A549 (cell line): ENCODE measurements around the gene FUT1. TPM values are rescaled to one million over a fixed set of nuclear protein-coding genes. Genes with fewer than 3 reads are reported as not detected.

Source experiments
- ATAC-seq, 2 experiments: fragments of 200-7000 bp in 1 of 2; fragments of >200 bp in 1 of 2; cut with Nextera tagmentation in 1 of 2; cut with Tn5 transposase in 1 of 2; 3 replicates each; pipeline versions ENCODE4 v1.8.0 to v1.9.1; 2018 to 2020; ENCODE audit warnings: mild to moderate bottlenecking in 1 of 2, moderate library complexity in 1 of 2
- CTCF ChIA-PET: fragments of 300-600 bp; sonication (Branson Sonifier 250); formaldehyde crosslinking; extraction: SDS; loops from one replicate; lab custom pipeline; 2021; ENCODE audit warnings: antibody characterized with exemption, inconsistent platforms; lab: Yijun Ruan, JAX
- POLR2A ChIA-PET: fragments of 350-600 bp; formaldehyde crosslinking; extraction: SDS; loops from one replicate; lab custom pipeline; 2021; ENCODE audit warnings: antibody characterized with exemption, inconsistent platforms; lab: Yijun Ruan, JAX
- DNase-seq, 2 experiments: peaks; one replicate each; pipeline versions ENCODE4 v3.0.0 to v3.0.0-alpha.2; 2011 to 2016; ENCODE audit warnings: low read depth in 1 of 2, low spot score in 1 of 2
- FAIRE-seq: peaks from 2 replicates; lab custom pipeline; 2011; peaks lifted over from hg19 to GRCh38; lab: Jason Lieb, UNC
- H3K27ac ChIP-seq, 2 experiments: fragments of >200 bp; sonication (Bioruptor Twin); formaldehyde crosslinking; 3 replicates each; pipeline ENCODE4 v1.5.1; 2016 to 2017
- H3K4me1 ChIP-seq: fragments of >200 bp; sonication (Bioruptor Twin); formaldehyde crosslinking; 3 replicates; pipeline ENCODE4 v1.6.1; 2016
- H3K4me2 ChIP-seq: fragments of >200 bp; sonication (Bioruptor Twin); formaldehyde crosslinking; 3 replicates; pipeline ENCODE4 v1.6.1; 2016
- H3K4me3 ChIP-seq: fragments of >200 bp; sonication (Bioruptor Twin); formaldehyde crosslinking; 3 replicates; pipeline ENCODE4 v1.5.1; 2016
- H3K9me3 ChIP-seq: fragments of >200 bp; sonication (Bioruptor Twin); formaldehyde crosslinking; 3 replicates; pipeline ENCODE4 v1.6.1; 2016
- CEBPB ChIP-seq, 2 experiments: fragments of >200 bp in 1 of 2; sonication (Bioruptor Twin) in 1 of 2; formaldehyde crosslinking in 1 of 2; IDR thresholded peaks; 2 replicates each; pipeline ENCODE4 v1.6.1; 2012 to 2016
- E2F6 ChIP-seq: IDR thresholded peaks from 2 replicates; pipeline ENCODE4 v1.6.1; 2012; ENCODE audit warnings: low read depth, borderline replicate concordance
- EHMT2 ChIP-seq: fragments of 200-600 bp; sonication (generic); IDR thresholded peaks from 2 replicates; pipeline ENCODE4 v1.6.1; 2016; ENCODE audit warnings: antibody characterized with exemption, low read depth, mild to moderate bottlenecking, moderate library complexity
- FOSB ChIP-seq: fragments of 250-450 bp; sonication (Bioruptor Pico); IDR thresholded peaks from 2 replicates; pipeline ENCODE4 v1.5.0; 2020; ENCODE audit warnings: mild to moderate bottlenecking, moderate library complexity
- GATA3 ChIP-seq: IDR thresholded peaks from 2 replicates; pipeline ENCODE4 v1.6.1; 2012; ENCODE audit warnings: borderline replicate concordance
- HDAC2 ChIP-seq: fragments of 200-600 bp; sonication (generic); IDR thresholded peaks from 2 replicates; pipeline ENCODE4 v1.6.1; 2016
- HES2 ChIP-seq: fragments of >200 bp; sonication (Bioruptor Twin); formaldehyde crosslinking; IDR thresholded peaks from 2 replicates; pipeline ENCODE4 v1.6.1; 2016
- HOXA7 ChIP-seq: fragments of 250-450 bp; sonication (Bioruptor Pico); IDR thresholded peaks from 2 replicates; pipeline ENCODE4 v1.5.0; 2020; ENCODE audit warnings: mild to moderate bottlenecking, moderate library complexity
- HOXB5 ChIP-seq: fragments of 250-450 bp; sonication (Bioruptor Pico); IDR thresholded peaks from 2 replicates; pipeline ENCODE4 v1.5.0; 2020; ENCODE audit warnings: mild to moderate bottlenecking, moderate library complexity
- JUNB ChIP-seq: fragments of >200 bp; sonication (Bioruptor Twin); formaldehyde crosslinking; IDR thresholded peaks from 2 replicates; pipeline ENCODE4 v1.6.1; 2016
- NPAS2 ChIP-seq: fragments of 250-450 bp; sonication (Bioruptor Pico); IDR thresholded peaks from 2 replicates; pipeline ENCODE4 v1.8.0; 2022; ENCODE audit warnings: mild to moderate bottlenecking, moderate library complexity, borderline replicate concordance
- POLR2A ChIP-seq: IDR thresholded peaks from 2 replicates; pipeline ENCODE4 v1.6.1; 2012; ENCODE audit warnings: mild to moderate bottlenecking, low read length
- POLR2AphosphoS2 ChIP-seq: conservative IDR thresholded peaks from 2 replicates; pipeline ENCODE4 v1.6.1; 2012; ENCODE audit warnings: low read length, improper control_type of control experiment, inconsistent platforms
- RAD21 ChIP-seq, 2 experiments: fragments of >200 bp in 1 of 2; sonication (Bioruptor Twin) in 1 of 2; formaldehyde crosslinking in 1 of 2; IDR thresholded peaks in 1 of 2; conservative IDR thresholded peaks in 1 of 2; 2 replicates in 1 of 2; 3 replicates in 1 of 2; pipeline ENCODE4 v1.6.1; 2012 to 2018; ENCODE audit warnings: inconsistent platforms in 1 of 2
- TFCP2L1 ChIP-seq: fragments of 250-450 bp; sonication (Bioruptor Pico); IDR thresholded peaks from 2 replicates; pipeline ENCODE4 v1.5.0; 2021; ENCODE audit warnings: mild to moderate bottlenecking
- TP53 ChIP-seq: fragments of 250-450 bp; sonication (Bioruptor Pico); IDR thresholded peaks from 2 replicates; pipeline ENCODE4 v1.5.0; 2021; ENCODE audit warnings: mild to moderate bottlenecking, moderate library complexity
- ZC3H11A ChIP-seq: fragments of 450-650 bp; IDR thresholded peaks from 2 replicates; pipeline ENCODE4 v1.6.1; 2014; ENCODE audit warnings: antibody characterized with exemption, mild to moderate bottlenecking
- WGBS: methylation state at CpG from one replicate; pipeline ENCODE4 v1.1.6; 2017; ENCODE audit errors: missing lambda C conversion rate; 5-methylcytosine and 5-hydroxymethylcytosine counted together
- polyA plus RNA-seq, 4 experiments: library from polyadenylated mRNA; depleted of rRNA in 3 of 4; stranded (reverse); fragments of >200 nt; fragmentation: RNase III in 1 of 4; extraction: RNeasy Plus Mini Kit Qiagen cat#74134 plus additional on column Dnase treatment in 1 of 4; gene quantifications; 2 replicates in 3 of 4; 3 replicates in 1 of 4; pipeline ENCODE4 v1.2.3, GENCODE V29; 2011 to 2017
- TF ChIP-seq, protein P1 (sequence below): fragments of 250-450 bp; sonication (Bioruptor Pico); IDR thresholded peaks from 2 replicates; pipeline ENCODE4 v1.5.0; 2021; ENCODE audit warnings: mild to moderate bottlenecking, moderate library complexity, borderline replicate concordance
- TF ChIP-seq, protein P2 (sequence below): IDR thresholded peaks from 2 replicates; pipeline ENCODE4 v1.6.1; 2012

FUT1 gene
- polyA plus RNA-seq, 2 of the 4 experiments (the other 2 are of a cell fraction): 0.13 to 1.5 TPM

- TF ChIP-seq, protein P1, sequence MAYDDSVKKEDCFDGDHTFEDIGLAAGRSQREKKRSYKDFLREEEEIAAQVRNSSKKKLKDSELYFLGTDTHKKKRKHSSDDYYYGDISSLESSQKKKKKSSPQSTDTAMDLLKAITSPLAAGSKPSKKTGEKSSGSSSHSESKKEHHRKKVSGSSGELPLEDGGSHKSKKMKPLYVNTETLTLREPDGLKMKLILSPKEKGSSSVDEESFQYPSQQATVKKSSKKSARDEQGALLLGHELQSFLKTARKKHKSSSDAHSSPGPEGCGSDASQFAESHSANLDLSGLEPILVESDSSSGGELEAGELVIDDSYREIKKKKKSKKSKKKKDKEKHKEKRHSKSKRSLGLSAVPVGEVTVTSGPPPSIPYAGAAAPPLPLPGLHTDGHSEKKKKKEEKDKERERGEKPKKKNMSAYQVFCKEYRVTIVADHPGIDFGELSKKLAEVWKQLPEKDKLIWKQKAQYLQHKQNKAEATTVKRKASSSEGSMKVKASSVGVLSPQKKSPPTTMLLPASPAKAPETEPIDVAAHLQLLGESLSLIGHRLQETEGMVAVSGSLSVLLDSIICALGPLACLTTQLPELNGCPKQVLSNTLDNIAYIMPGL: no peak
- TF ChIP-seq HOXA7 (CRISPR knock-in tag): no peak
- TF ChIP-seq POLR2A: no peak
- TF ChIP-seq, protein P2, sequence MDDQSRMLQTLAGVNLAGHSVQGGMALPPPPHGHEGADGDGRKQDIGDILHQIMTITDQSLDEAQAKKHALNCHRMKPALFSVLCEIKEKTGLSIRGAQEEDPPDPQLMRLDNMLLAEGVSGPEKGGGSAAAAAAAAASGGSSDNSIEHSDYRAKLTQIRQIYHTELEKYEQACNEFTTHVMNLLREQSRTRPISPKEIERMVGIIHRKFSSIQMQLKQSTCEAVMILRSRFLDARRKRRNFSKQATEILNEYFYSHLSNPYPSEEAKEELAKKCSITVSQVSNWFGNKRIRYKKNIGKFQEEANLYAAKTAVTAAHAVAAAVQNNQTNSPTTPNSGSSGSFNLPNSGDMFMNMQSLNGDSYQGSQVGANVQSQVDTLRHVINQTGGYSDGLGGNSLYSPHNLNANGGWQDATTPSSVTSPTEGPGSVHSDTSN: no peak
- TF ChIP-seq HES2: no peak
Measured at GRCh38 chr19:48777139-48777538, 24.7 kb upstream of the FUT1 start (continued).

DNA sequence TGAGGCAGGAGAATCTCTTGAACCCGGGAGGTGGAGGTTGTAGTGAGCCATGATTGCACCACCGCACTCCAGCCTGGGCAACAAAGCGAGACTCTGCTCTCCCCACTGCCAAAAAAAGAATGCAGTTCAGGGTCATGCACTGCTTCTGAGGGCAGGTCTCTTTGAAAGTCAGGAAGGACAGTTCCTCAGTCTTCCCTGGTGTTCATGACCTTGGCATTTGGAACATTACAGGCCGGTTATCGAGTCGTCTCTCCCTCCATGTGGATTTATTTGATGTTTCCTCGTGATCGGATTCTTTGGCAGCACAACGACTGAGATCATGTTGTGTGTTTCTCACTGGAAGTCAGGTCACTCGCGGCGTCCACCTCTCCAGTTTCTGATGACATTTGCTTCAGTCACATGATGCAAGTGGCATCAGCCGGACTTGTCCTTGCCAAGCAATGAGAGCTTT lies 20.1 kb upstream of the FUT1 start:
- Histone ChIP-seq H3K27ac (no peak overlapping the region), H3K9me3 (no peaks in the 10 kb centered on the region), H3K4me1 (0 out of 3 replicates have a peak, but pooled peaks cover 4% of the 10 kb centered on the region), H3K4me2 (no peak overlapping the region), H3K4me3 (no peak overlapping the region)
- no peak for FAIRE-seq
- 71% methylated on average over 13 of the region's 13 CpGs for WGBS
- no peak for DNase-seq
- TF ChIP-seq, protein P1: no peak
- no peak for TF ChIP-seq GATA3
- TF ChIP-seq POLR2AphosphoS2: no peak
- no peak for TF ChIP-seq TP53
- no peak for TF ChIP-seq HOXB5
- no peak for TF ChIP-seq E2F6
- no peak for TF ChIP-seq JUNB
- no peak for TF ChIP-seq NPAS2 (CRISPR knock-in tag)
- no peak for TF ChIP-seq TFCP2L1
- no peak for TF ChIP-seq EHMT2
- TF ChIP-seq HDAC2: no peak
- TF ChIP-seq RAD21 (conservative IDR thresholded peaks at IDR 0.05 in 1 of 2, IDR thresholded peaks at IDR 0.05 in 1 of 2): no peak
- ChIA-PET POLR2A (no interaction called here), CTCF (interaction anchor here (1.5 to 4.5 kb wide), 3 partner anchors 16 to 71 kb away, joined by 5 to 23 read pairs (median 8); no protein-coding TSS in a partner anchor)
- no peak for ATAC-seq

- no peaks in the 10 kb centered on the region for H3K9me3 ChIP-seq
- no peak for TF ChIP-seq TFCP2L1
- TF ChIP-seq FOSB (CRISPR knock-in tag): no peak
- TF ChIP-seq POLR2AphosphoS2: no peak
- no peak for TF ChIP-seq ZC3H11A
- no peak for TF ChIP-seq CEBPB (IDR thresholded peaks at IDR 0.05)
- FAIRE-seq: no peak
- CTCF ChIA-PET: interaction anchor here (1.0 to 2.5 kb wide), 7 partner anchors 9 to 125 kb away, joined by 5 to 13 read pairs (median 7); partner anchors contain the start of gene CA11
- no peak for ATAC-seq
- H3K4me2 ChIP-seq: no peak overlapping the region
- DNase-seq: no peak
- POLR2A ChIA-PET: no interaction called here
- 0 out of 3 replicates have a peak, but pooled peaks cover 4% of the 10 kb centered on the region for H3K4me1 ChIP-seq
- H3K27ac ChIP-seq: no peak overlapping the region
- WGBS: 74% methylated on average over 20 of the region's 20 CpGs
- H3K4me3 ChIP-seq: no peak overlapping the region
Measured at GRCh38 chr19:48770734-48771472, 18.5 kb upstream of the FUT1 start.
